GM23338 (cell line): Measurements from ENCODE around the gene TARS3. TPM values are rescaled to one million over a fixed set of nuclear protein-coding genes. Genes with fewer than 3 reads are reported as not detected.

Experiments used
- ATAC-seq: fragments of 200-7000 bp; cut with Tn5 transposase; 3 replicates; pipeline ENCODE4 v1.9.1; 2020
- DNase-seq: peaks from one replicate; pipeline ENCODE4 v3.0.0-alpha.2; 2015; ENCODE audit warnings: low spot score
- H2AFZ ChIP-seq: fragments of 200-600 bp; sonication (generic); 2 replicates; pipeline ENCODE4 v1.8.0; 2016; ENCODE audit warnings: antibody characterized with exemption, mild to moderate bottlenecking, moderate library complexity
- H3F3A ChIP-seq: fragments of 200-600 bp; sonication (generic); replicated peaks from 2 replicates; pipeline ENCODE4 v1.8.0; 2017; ENCODE audit warnings: antibody characterized with exemption, mixed run types, low read depth
- H3K27ac ChIP-seq: fragments of 200-600 bp; sonication (generic); 2 replicates; pipeline ENCODE4 v1.6.1; 2016; ENCODE audit warnings: low read depth
- H3K27me3 ChIP-seq: fragments of 200-600 bp; sonication (generic); 2 replicates; pipeline ENCODE4 v1.8.0; 2016; ENCODE audit warnings: mild to moderate bottlenecking, mixed run types, moderate library complexity; ENCODE audit not compliant: insufficient read depth
- H3K36me3 ChIP-seq: fragments of 200-600 bp; sonication (generic); 2 replicates; pipeline ENCODE4 v1.8.0; 2016; ENCODE audit warnings: mild to moderate bottlenecking; ENCODE audit not compliant: insufficient read depth
- H3K4me1 ChIP-seq: fragments of 200-600 bp; sonication (generic); 2 replicates; pipeline ENCODE4 v1.8.0; 2016; ENCODE audit warnings: mild to moderate bottlenecking, moderate library complexity; ENCODE audit not compliant: insufficient read depth
- H3K4me2 ChIP-seq: fragments of 200-600 bp; sonication (generic); 2 replicates; pipeline ENCODE4 v1.7.1; 2017; ENCODE audit warnings: mixed run types
- H3K4me3 ChIP-seq: fragments of 200-600 bp; sonication (generic); 2 replicates; pipeline ENCODE4 v1.6.1; 2016; ENCODE audit warnings: mixed run types
- H3K79me2 ChIP-seq: fragments of 200-600 bp; sonication (generic); replicated peaks from 2 replicates; pipeline ENCODE4 v1.8.0; 2017; ENCODE audit warnings: mild to moderate bottlenecking; ENCODE audit not compliant: insufficient read depth
- H3K9me2 ChIP-seq: fragments of 200-600 bp; sonication (generic); 2 replicates; pipeline ENCODE4 v1.8.0; 2017; ENCODE audit not compliant: insufficient read depth
- H4K20me1 ChIP-seq: fragments of 200-600 bp; sonication (generic); replicated peaks from 2 replicates; pipeline ENCODE4 v1.8.0; 2017; ENCODE audit warnings: mild to moderate bottlenecking; ENCODE audit not compliant: insufficient read depth
- H3K27ac Mint-ChIP-seq: 2 replicates; pipeline ENCODE4 v1.8.0; 2020; ENCODE audit warnings: inconsistent platforms, mild to moderate bottlenecking, moderate library complexity, mixed read lengths
- H3K27me3 Mint-ChIP-seq: 3 replicates; pipeline ENCODE4 v1.8.0; 2022; ENCODE audit warnings: low read depth, mild to moderate bottlenecking, moderate library complexity, mixed read lengths, inconsistent platforms; ENCODE audit not compliant: insufficient read depth, poor library complexity
- H3K36me3 Mint-ChIP-seq: 3 replicates; pipeline ENCODE4 v1.8.0; 2021; ENCODE audit warnings: low read depth, mild to moderate bottlenecking, inconsistent platforms, moderate library complexity, mixed read lengths
- H3K4me1 Mint-ChIP-seq: 3 replicates; pipeline ENCODE4 v1.8.0; 2020; ENCODE audit warnings: mild to moderate bottlenecking, inconsistent platforms, mixed read lengths
- H3K4me3 Mint-ChIP-seq: 3 replicates; pipeline ENCODE4 v1.8.0; 2021; ENCODE audit warnings: moderate library complexity, mild to moderate bottlenecking, inconsistent platforms, mixed read lengths
- H3K9me3 Mint-ChIP-seq: 3 replicates; pipeline ENCODE4 v1.8.0; 2020; ENCODE audit warnings: moderate library complexity, mild to moderate bottlenecking, inconsistent platforms, mixed read lengths
- CREB1 ChIP-seq: fragments of 250-450 bp; sonication (Bioruptor Pico); IDR thresholded peaks from 2 replicates; pipeline ENCODE4 v1.5.0; 2020; ENCODE audit warnings: low read depth, mild to moderate bottlenecking, moderate library complexity
- CTCF ChIP-seq, 2 experiments: fragments of 200-600 bp in 1 of 2; sonication (generic) in 1 of 2; conservative IDR thresholded peaks; 2 replicates each; pipeline versions ENCODE4 v1.5.1 to v1.6.1; 2016 to 2017; ENCODE audit warnings: antibody characterized with exemption in 2 of 2, low read depth in 2 of 2, mild to moderate bottlenecking in 2 of 2, moderate library complexity in 1 of 2
- ETS1 ChIP-seq: IDR thresholded peaks from 2 replicates; pipeline ENCODE4 v1.6.1; 2016; ENCODE audit warnings: antibody characterized with exemption
- EZH2 ChIP-seq: fragments of 200-600 bp; sonication (generic); IDR thresholded peaks from one replicate; pipeline ENCODE4 v1.8.0; 2017; ENCODE audit warnings: antibody characterized with exemption, mild to moderate bottlenecking, low read depth; ENCODE audit not compliant: unreplicated experiment
- EZH2phosphoT487 ChIP-seq: fragments of 200-600 bp; sonication (generic); IDR thresholded peaks from one replicate; pipeline ENCODE4 v1.8.1; 2018; ENCODE audit warnings: antibody characterized with exemption; ENCODE audit not compliant: unreplicated experiment
- NANOG ChIP-seq: IDR thresholded peaks from 2 replicates; pipeline ENCODE4 v1.6.1; 2016; ENCODE audit warnings: antibody characterized with exemption, borderline replicate concordance
- POLR2AphosphoS5 ChIP-seq: IDR thresholded peaks from 2 replicates; pipeline ENCODE4 v1.6.1; 2016; ENCODE audit warnings: antibody characterized with exemption, low read depth
- REST ChIP-seq: IDR thresholded peaks from one replicate; pipeline ENCODE4 v1.6.1; 2018; ENCODE audit warnings: antibody characterized with exemption; ENCODE audit not compliant: unreplicated experiment
- STAT1 ChIP-seq: IDR thresholded peaks from one replicate; pipeline ENCODE4 v1.6.1; 2016; ENCODE audit warnings: antibody characterized with exemption; ENCODE audit not compliant: unreplicated experiment
- ZNF114 ChIP-seq: fragments of 250-450 bp; sonication (Bioruptor Pico); IDR thresholded peaks from 2 replicates; pipeline ENCODE4 v1.5.0; 2020; ENCODE audit warnings: mild to moderate bottlenecking, moderate library complexity
- ZNF331 ChIP-seq: fragments of 250-450 bp; sonication (Bioruptor Pico); IDR thresholded peaks from 2 replicates; pipeline ENCODE4 v1.5.0; 2020; ENCODE audit warnings: low read depth, mild to moderate bottlenecking, moderate library complexity
- ZNF462 ChIP-seq: fragments of 250-450 bp; sonication (Bioruptor Pico); IDR thresholded peaks from 2 replicates; pipeline ENCODE4 v1.5.0; 2020; ENCODE audit warnings: mild to moderate bottlenecking, moderate library complexity
- polyA plus RNA-seq: library from polyadenylated mRNA; unstranded; fragments of >200 nt; fragmentation: Nextera tagmentation; extraction: Ambion mirVana; gene quantifications from 2 replicates; pipeline ENCODE4 v1.2.1, GENCODE V29; 2016
- total RNA-seq: library from RNA; depleted of rRNA; stranded (reverse); fragments of >200 nt; shearing (Covaris generic); gene quantifications from 2 replicates; pipeline ENCODE4 v1.2.3, GENCODE V29; 2014

Gene TARS3
- total and polyA plus RNA-seq, 2 experiments from 2014 or later: 13.0 to 15.4 TPM

GRCh38 chr15:101718896-101719295 is 5.4 kb downstream of the TARS3 start:
- H3K27ac ChIP-seq: no peak overlapping the region
- H3K27me3 Mint-ChIP-seq: no peaks in the 10 kb centered on the region
- H3K27me3 ChIP-seq: no peaks in the 10 kb centered on the region
- no peak for DNase-seq
- H3K4me2 ChIP-seq: no peak overlapping the region
- H4K20me1 ChIP-seq: peaks cover 5% of the 10 kb centered on the region
- no peaks in the 10 kb centered on the region for H3K9me2 ChIP-seq
- H3K4me3 Mint-ChIP-seq: no peak overlapping the region
- H3K9me3 Mint-ChIP-seq: no peaks in the 10 kb centered on the region
- ATAC-seq: no peak
- no peak overlapping the region for H3K4me3 ChIP-seq
- H3F3A ChIP-seq: no peaks in the 10 kb centered on the region
- H3K36me3 Mint-ChIP-seq: peaks cover 17% of the 10 kb centered on the region
- TF ChIP-seq CTCF (conservative IDR thresholded peaks at IDR 0.05; ENCODE audit: low read depth in 2 of 2): no peak
- TF ChIP-seq EZH2: no peak
- TF ChIP-seq NANOG: no peak
- TF ChIP-seq ETS1: no peak
- no peak for TF ChIP-seq REST
- TF ChIP-seq EZH2phosphoT487: no peak
- TF ChIP-seq STAT1: no peak
- TF ChIP-seq ZNF114 (CRISPR knock-in tag): no peak
- no peak for TF ChIP-seq ZNF331
- TF ChIP-seq CREB1: no peak
- TF ChIP-seq ZNF462: no peak
- no peak for TF ChIP-seq POLR2AphosphoS5
- H3K36me3 ChIP-seq: peaks cover 11% of the 10 kb centered on the region
- H3K79me2 ChIP-seq: no peaks in the 10 kb centered on the region
- H3K4me1 Mint-ChIP-seq: no peaks in the 10 kb centered on the region; the same call in 2 of the 3 replicates
- H3K4me1 ChIP-seq: peaks cover 6% of the 10 kb centered on the region
- H3K27ac Mint-ChIP-seq: no peak overlapping the region
- H2AFZ ChIP-seq: no peak overlapping the region
